HUES48 (cell line): ENCODE results near the gene IL2RA.

Source experiments
- H3K27ac ChIP-seq: one replicate; pipeline ENCODE4 v1.7.0; 2013; ENCODE audit warnings: low read depth, low read length, inconsistent platforms
- H3K27me3 ChIP-seq: 2 replicates; pipeline ENCODE4 v1.6.1; 2013; ENCODE audit warnings: mild to moderate bottlenecking, low read length; ENCODE audit not compliant: control insufficient read depth, insufficient read depth
- H3K36me3 ChIP-seq: 2 replicates; pipeline ENCODE4 v1.6.1; 2013; ENCODE audit warnings: low read length; ENCODE audit not compliant: control insufficient read depth, insufficient read depth
- H3K4me1 ChIP-seq: 2 replicates; pipeline ENCODE4 v1.6.1; 2013; ENCODE audit warnings: mild to moderate bottlenecking, low read length; ENCODE audit not compliant: control insufficient read depth, insufficient read depth
- H3K4me3 ChIP-seq: 2 replicates; pipeline ENCODE4 v1.5.1; 2013; ENCODE audit warnings: mild to moderate bottlenecking, low read depth, low read length
- H3K9ac ChIP-seq: 2 replicates; pipeline ENCODE4 v1.6.1; 2013; ENCODE audit warnings: mild to moderate bottlenecking, low read depth, low read length, moderate library complexity
- H3K9me3 ChIP-seq: 2 replicates; pipeline ENCODE4 v1.6.1; 2013; ENCODE audit warnings: low read length; ENCODE audit not compliant: control insufficient read depth, insufficient read depth

IL2RA gene

DNA sequence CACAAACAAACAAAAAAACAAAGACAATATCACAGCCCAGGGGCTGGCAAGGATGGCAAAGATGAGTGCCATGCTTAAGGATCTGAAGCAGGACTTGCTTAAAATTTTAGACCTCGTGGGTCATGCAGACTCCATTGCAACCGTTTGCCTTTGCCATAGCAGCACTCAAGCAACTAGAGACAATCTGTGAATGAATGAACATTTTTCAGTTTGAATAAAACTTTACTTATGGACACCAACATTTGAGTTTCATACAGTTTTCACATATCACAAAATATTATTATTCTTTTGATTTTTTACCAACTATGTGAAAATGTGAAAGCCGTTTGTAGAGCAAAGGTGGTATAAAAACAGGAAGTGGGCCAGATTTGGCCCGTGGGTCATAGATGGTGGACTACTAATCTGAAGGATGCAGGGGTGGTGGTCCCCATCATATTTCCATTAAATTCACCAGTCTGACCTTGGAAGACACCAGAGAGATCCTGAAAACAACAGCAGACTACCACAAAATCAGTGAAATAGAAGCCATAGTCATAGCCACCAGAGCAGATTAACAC lies 18.3 kb upstream of the IL2RA start:
- Histone ChIP-seq H3K4me1 (peaks cover 9% of the 10 kb centered on the region; the same call in 1 of the 2 replicates), H3K27me3 (no peaks in the 10 kb centered on the region), H3K9me3 (no peaks in the 10 kb centered on the region), H3K4me3 (no peak overlapping the region), H3K36me3 (no peaks in the 10 kb centered on the region), H3K9ac (no peak overlapping the region), H3K27ac (no peak overlapping the region)

DNA sequence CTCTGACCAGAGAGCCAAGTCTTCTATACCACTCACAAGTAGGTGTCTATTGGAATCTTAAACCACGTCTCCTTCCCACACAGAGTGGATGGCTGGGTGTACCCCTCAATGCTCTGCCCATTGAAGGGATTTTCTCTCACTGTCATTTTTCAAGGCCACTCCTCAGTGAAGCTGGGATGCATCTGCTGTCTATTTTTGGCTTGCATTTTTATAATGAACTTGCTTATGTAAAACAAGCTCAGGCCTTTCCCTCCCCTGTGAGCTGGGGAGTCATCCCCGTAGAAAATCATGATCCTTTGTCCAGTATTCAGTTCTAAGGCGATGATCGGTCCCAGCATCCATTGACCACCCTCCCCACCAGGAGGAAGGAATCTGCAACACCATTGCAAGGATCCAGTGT lies 16.9 kb upstream of the IL2RA start:
- H3K4me3 ChIP-seq: no peak overlapping the region
- no peaks in the 10 kb centered on the region for H3K9me3 ChIP-seq
- no peaks in the 10 kb centered on the region for H3K27me3 ChIP-seq
- H3K36me3 ChIP-seq: no peaks in the 10 kb centered on the region
- no peak overlapping the region for H3K27ac ChIP-seq
- peaks cover 9% of the 10 kb centered on the region; the same call in 1 of the 2 replicates for H3K4me1 ChIP-seq
- H3K9ac ChIP-seq: no peak overlapping the region

DNA sequence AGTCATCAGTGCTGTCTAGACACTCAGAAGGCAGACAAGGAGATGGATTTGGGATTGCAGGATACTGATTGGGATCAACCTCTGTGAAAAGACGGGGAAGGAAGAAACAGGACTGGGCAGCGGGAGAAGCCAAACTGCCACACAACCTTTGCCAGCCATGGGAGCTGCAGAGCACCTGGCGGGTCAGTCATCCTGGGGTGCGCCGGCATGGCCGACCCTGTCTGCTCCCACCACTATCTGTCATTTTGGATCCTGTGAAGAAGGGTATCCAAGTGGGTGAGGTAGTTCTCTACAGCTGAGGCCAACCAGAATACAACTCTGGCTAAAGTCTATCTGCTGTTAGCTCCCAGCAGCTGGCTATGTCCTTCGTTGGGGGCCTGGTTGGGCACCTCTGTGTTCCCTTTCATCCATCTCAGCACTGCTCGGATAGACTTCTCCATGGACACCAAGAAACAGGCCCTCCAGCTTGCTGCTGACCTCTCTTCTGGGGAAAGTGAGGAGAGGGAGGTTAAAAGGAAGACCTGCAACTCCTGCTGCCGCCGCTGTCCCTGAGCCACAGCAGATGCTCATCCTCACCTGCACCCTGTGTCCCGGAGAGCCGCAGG lies 15.0 kb upstream of the IL2RA start:
- no peak overlapping the region for H3K9ac ChIP-seq
- H3K27me3 ChIP-seq: no peaks in the 10 kb centered on the region
- no peaks in the 10 kb centered on the region for H3K9me3 ChIP-seq
- no peaks in the 10 kb centered on the region for H3K4me1 ChIP-seq
- H3K27ac ChIP-seq: no peak overlapping the region
- no peak overlapping the region for H3K4me3 ChIP-seq
- H3K36me3 ChIP-seq: no peaks in the 10 kb centered on the region

DNA sequence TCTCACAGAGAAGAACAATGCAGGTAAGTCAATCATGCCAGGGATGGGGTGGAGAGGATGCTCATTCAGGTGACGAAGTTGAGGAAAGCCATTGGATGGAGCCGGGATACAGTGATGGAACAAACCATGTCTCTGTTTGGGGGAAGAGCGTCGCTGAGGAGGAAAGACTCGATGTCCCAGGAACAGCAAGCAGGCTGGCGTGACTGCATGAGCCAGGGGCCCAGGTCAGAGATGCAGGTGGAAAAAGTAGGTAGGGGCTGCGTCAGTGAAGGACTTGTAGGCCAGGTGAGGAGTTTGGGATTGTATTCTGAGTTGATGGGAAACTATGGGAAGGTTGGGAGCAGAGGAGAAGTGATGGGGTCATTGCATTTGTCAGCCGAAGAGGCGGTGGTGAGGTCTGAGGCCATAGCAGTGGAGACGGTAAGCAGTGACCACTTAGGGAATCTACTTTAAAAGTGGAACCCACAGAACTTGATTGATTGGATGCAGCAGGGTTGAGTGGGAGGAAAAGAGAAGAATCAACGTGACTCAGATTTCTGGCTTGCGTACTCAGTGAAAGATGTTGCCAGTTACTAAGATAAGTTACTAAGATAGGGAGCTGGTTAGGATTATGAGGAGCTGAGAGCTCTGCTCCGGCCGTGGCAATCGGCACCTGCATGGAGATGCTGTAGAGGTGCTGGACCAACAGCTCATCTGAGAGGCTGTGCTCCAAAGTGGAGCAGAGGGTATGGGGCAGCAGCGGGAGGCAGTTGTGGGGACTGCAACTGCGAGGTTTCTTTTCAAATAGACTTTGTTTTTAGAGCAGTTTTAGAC lies 12.5 kb upstream of the IL2RA start:
- no peak overlapping the region for H3K4me3 ChIP-seq
- no peak overlapping the region for H3K27ac ChIP-seq
- no peaks in the 10 kb centered on the region for H3K36me3 ChIP-seq
- no peaks in the 10 kb centered on the region for H3K4me1 ChIP-seq
- H3K27me3 ChIP-seq: no peaks in the 10 kb centered on the region
- no peak overlapping the region for H3K9ac ChIP-seq
- no peaks in the 10 kb centered on the region for H3K9me3 ChIP-seq

DNA sequence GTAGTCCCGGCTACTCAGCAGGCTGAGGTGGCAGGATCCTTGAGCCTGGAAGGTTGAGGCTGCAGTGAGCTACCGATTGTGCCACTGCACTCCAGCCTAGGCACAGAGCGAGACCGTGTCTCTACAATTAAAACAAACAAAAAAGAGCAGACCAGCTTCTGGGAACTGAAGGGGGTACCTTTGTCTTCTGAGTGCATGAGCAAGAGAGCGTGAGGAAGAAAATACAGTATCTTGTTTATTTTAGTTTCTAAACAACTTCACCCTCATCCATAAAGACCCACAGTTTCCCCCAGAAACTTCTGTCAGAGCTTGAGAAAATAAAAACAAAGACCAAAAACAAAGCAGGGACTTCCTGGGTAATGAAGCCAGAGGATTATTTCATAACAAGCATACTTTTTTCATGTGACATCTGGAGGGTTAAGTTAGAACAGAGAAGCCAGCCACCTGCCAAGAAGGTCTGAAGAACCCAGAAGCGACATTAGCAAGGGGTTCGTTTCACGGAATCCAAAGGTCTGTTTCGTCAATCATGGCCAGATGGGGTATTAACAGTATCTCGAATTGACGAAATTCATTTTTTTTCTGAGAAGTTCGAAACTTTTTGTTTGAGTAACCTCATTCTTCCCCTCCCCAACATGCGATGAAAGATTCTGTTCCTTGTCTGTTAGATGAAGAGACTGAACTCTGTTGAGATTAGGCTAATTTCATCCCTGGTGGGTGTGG lies 10.2 kb upstream of the IL2RA start:
- H3K9me3 ChIP-seq: no peaks in the 10 kb centered on the region
- no peak overlapping the region for H3K4me3 ChIP-seq
- no peak overlapping the region for H3K27ac ChIP-seq
- H3K36me3 ChIP-seq: no peaks in the 10 kb centered on the region
- no peaks in the 10 kb centered on the region for H3K27me3 ChIP-seq
- H3K9ac ChIP-seq: no peak overlapping the region
- H3K4me1 ChIP-seq: no peaks in the 10 kb centered on the region

DNA sequence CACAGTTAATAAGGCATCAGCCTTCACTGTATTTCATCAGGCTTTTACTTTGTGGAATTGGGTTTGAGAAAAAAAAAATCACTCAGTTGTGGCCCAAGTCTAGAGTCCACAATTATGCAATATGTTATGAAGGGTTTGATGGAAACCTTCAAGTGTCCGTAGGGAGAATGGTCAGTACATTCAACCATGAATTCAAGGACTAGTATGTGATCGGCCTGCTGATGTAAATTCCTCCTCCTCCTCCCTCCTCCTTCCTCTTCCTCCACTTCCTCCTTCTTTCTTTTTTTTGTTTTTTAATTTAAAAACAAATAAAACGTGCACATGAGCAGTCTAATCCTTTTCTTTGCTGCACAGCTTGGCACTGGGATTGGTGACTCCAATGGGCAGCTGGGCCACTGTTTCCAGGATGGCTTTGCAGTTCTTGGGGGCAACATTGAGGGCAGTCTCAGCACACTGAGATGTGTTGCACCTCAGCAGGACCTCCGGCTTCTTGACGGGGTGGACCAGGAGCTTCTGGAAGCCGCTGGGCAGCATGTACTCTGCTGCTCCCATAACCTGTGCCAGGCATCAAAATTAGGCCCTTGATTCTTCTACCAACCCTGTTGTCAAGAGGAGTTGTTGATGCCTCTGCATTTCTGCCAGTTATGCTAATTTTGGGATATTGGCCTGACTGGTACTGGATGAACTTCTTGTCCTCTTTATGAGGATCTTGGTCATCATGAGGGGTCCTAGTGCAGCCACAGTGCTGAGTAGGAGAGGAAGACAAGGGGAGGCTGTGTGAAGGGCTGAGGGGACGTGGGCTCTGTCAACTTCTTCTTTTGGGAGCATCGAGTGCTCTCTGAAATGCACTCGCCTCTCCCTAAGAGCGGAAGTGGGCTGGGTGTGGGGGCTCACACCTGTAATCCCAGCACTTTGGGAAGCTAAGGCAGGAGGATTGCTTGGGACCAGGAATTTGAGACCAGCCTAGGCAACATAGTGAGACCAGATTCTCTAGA lies 9.3 kb upstream of the IL2RA start:
- Histone ChIP-seq H3K9me3 (no peaks in the 10 kb centered on the region), H3K27ac (no peak overlapping the region), H3K4me1 (no peaks in the 10 kb centered on the region), H3K4me3 (no peak overlapping the region), H3K36me3 (no peaks in the 10 kb centered on the region), H3K9ac (no peak overlapping the region), H3K27me3 (no peaks in the 10 kb centered on the region)

DNA sequence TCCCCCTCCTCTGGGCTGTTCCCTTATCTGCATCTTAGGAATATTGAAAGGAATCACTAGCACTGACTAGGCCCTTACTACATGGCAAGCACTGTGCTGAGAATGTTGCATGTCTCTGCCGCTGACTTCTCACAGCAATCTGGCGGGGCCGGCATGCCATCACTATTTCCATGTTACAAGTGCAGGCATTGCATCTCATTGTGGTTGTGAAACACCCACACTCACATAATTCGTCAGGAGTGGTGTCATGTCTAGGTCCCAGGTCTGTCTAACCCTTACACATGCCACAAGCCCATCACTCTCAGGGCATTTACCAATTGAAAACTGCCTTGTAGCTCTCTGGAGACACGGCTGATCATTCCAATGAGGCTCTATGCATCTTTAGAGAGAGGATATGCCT lies 8.5 kb upstream of the IL2RA start:
- Histone ChIP-seq H3K9ac (no peak overlapping the region), H3K9me3 (no peaks in the 10 kb centered on the region), H3K4me1 (no peaks in the 10 kb centered on the region), H3K27ac (no peak overlapping the region), H3K27me3 (no peaks in the 10 kb centered on the region), H3K4me3 (no peak overlapping the region), H3K36me3 (no peaks in the 10 kb centered on the region)

DNA sequence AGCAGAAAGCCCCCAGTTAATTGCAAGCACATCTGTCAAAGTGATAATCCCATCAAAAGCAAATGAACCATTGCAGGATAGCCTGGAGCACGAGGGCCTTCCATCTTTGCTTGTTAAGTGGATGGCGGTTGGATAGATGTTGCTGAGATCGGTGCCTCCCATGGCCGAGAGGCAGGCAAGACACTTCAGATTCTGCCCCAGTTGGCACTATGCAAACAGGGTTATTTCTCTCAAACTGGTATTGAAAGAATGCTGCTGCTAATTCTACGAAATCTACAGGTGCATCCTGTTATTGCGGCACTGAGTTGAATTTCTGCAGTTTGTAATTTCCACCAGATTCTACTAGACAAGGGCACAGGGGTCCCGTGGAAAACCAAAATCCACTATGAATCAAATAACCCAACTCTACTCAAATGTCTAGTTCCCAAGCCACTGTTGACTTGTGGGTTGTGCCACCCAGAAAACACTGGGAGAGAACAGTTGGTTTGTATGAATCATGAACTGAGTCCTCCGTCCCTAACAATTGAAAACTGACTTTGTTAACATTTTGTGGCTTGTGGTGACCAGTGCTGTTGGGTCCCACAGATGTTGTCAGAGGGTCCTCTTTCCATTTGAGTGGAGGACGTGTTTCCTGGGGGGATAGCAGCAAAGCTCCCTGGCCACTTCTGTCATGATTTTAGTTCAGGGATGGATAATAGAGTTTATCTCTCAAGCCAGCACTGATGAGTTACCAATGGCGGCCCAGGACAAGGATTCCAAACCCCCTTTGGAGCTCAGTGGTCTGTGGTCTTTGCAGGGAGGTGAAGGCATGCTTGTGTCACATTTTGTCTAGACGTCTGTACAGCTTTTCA lies 7.1 kb upstream of the IL2RA start:
- no peaks in the 10 kb centered on the region for H3K4me1 ChIP-seq
- H3K4me3 ChIP-seq: no peak overlapping the region
- no peak overlapping the region for H3K9ac ChIP-seq

DNA sequence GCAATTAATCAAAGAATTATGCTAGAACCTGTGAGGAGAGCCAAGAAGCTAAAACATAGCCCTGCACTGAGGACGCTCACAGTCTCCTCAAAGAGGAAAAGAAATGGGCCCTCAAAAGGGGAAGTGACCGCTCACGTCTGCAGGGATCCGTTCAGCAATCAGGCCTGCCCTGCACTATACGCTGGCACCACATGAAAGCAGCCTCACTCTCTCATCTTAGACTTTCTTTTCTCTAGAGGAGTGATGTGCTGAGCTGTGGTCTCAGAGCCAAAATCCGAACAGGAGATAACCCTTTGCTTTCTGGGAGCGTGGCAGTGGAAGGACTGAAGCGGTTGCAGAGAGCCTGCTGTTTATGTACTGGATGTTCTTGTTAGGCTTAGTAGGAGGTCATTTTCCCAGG lies 6.3 kb upstream of the IL2RA start:
- H3K27ac ChIP-seq: no peak overlapping the region
- no peaks in the 10 kb centered on the region for H3K9me3 ChIP-seq
- H3K4me1 ChIP-seq: no peaks in the 10 kb centered on the region
- H3K4me3 ChIP-seq: no peak overlapping the region
- H3K27me3 ChIP-seq: no peaks in the 10 kb centered on the region
- no peak overlapping the region for H3K9ac ChIP-seq
- H3K36me3 ChIP-seq: no peaks in the 10 kb centered on the region

More for the DNA sequence above, 7.1 kb upstream of the IL2RA start:
- Histone ChIP-seq H3K9me3 (no peaks in the 10 kb centered on the region), H3K27ac (no peak overlapping the region), H3K36me3 (no peaks in the 10 kb centered on the region), H3K27me3 (no peaks in the 10 kb centered on the region)
